Neural cell (in vitro differentiated cells): ENCODE measurements around the gene MAP1LC3B.

Experiments used
- EZH2 ChIP-seq: fragments of 200-600, 300-800 bp; shearing (Covaris generic), sonication (generic); IDR thresholded peaks from 2 replicates; pipeline ENCODE4 v1.6.1; 2014; ENCODE audit warnings: antibody characterized with exemption, low read length, borderline replicate concordance, mild to moderate bottlenecking; ENCODE audit not compliant: insufficient read depth, poor library complexity, severe bottlenecking
- POLR2AphosphoS5 ChIP-seq: IDR thresholded peaks from 2 replicates; pipeline ENCODE4 v1.6.1; 2012
- REST ChIP-seq: IDR thresholded peaks from 2 replicates; pipeline ENCODE4 v1.6.1; 2012; ENCODE audit warnings: borderline replicate concordance
- TAF1 ChIP-seq: IDR thresholded peaks from 2 replicates; pipeline ENCODE4 v1.6.1; 2012; ENCODE audit warnings: low read depth
- TF ChIP-seq, protein P1 (sequence below): fragments of 450-650 bp; IDR thresholded peaks from 2 replicates; pipeline ENCODE4 v1.5.1; 2014; ENCODE audit warnings: antibody characterized with exemption, mild to moderate bottlenecking, moderate library complexity; ENCODE audit not compliant: poor library complexity, severe bottlenecking

- TF ChIP-seq, protein P1, sequence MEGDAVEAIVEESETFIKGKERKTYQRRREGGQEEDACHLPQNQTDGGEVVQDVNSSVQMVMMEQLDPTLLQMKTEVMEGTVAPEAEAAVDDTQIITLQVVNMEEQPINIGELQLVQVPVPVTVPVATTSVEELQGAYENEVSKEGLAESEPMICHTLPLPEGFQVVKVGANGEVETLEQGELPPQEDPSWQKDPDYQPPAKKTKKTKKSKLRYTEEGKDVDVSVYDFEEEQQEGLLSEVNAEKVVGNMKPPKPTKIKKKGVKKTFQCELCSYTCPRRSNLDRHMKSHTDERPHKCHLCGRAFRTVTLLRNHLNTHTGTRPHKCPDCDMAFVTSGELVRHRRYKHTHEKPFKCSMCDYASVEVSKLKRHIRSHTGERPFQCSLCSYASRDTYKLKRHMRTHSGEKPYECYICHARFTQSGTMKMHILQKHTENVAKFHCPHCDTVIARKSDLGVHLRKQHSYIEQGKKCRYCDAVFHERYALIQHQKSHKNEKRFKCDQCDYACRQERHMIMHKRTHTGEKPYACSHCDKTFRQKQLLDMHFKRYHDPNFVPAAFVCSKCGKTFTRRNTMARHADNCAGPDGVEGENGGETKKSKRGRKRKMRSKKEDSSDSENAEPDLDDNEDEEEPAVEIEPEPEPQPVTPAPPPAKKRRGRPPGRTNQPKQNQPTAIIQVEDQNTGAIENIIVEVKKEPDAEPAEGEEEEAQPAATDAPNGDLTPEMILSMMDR = no peak
- TF ChIP-seq REST (no peak), POLR2AphosphoS5 (no peak), EZH2 (no peak), TAF1 (no peak)
These were observed 50.9 kb downstream of the MAP1LC3B start for GRCh38 chr16:87443016-87443415.
